Transverse colon (tissue), 4 donors: ENCODE data around the gene HDLBP. TPM values are rescaled to one million over a fixed set of nuclear protein-coding genes. Genes with fewer than 3 reads are reported as not detected.

ENCODE experiments used
- DNase-seq: peaks from one replicate; pipeline ENCODE4 v3.0.0-alpha.2; 2019
- H3K27ac ChIP-seq, 4 donors: fragments of 200-600 bp; sonication (generic); 2 replicates each; pipeline ENCODE4 v1.5.1; 2016 to 2018; ENCODE audit warnings: inconsistent platforms in 4 of 4
- H3K27me3 ChIP-seq: fragments of 200-600 bp; sonication (generic); 2 replicates; pipeline ENCODE4 v1.5.1; 2017; ENCODE audit warnings: inconsistent platforms
- H3K36me3 ChIP-seq, 4 donors: fragments of 200-600 bp; sonication (generic); 2 replicates each; pipeline ENCODE4 v1.5.1; 2017 to 2019; ENCODE audit warnings: inconsistent platforms in 4 of 4
- H3K4me1 ChIP-seq, 4 donors: fragments of 200-600 bp; sonication (generic); 2 replicates each; pipeline ENCODE4 v1.5.1; 2017 to 2020; ENCODE audit warnings: inconsistent platforms in 4 of 4
- H3K4me3 ChIP-seq, 4 donors: fragments of 200-600 bp; sonication (generic); 1 replicate in 1 of 4; 2 replicates in 3 of 4; pipeline versions ENCODE4 v1.5.1 to v1.6.1; 2017 to 2019; ENCODE audit warnings: inconsistent platforms in 4 of 4
- H3K9me3 ChIP-seq, 2 donors: fragments of 200-600 bp; sonication (generic); 2 replicates each; pipeline ENCODE4 v1.5.1; 2017 to 2019; ENCODE audit warnings: inconsistent platforms in 2 of 2
- CTCF ChIP-seq, 5 experiments: fragments of 200-600 bp in 3 of 5; fragments of 450-650 bp in 2 of 5; sonication (generic) in 3 of 5; IDR thresholded peaks; 1 replicate in 2 of 5; 2 replicates in 3 of 5; pipeline ENCODE4 v1.5.1; 2016 to 2017; ENCODE audit warnings: antibody characterized with exemption in 5 of 5, inconsistent platforms in 3 of 5, mild to moderate bottlenecking in 2 of 5, moderate library complexity in 1 of 5
- EP300 ChIP-seq: sonication (generic); formaldehyde crosslinking; IDR thresholded peaks from one replicate; pipeline ENCODE4 v1.6.1; 2017; ENCODE audit warnings: antibody characterized with exemption, low read depth
- POLR2A ChIP-seq: fragments of 450-650 bp; IDR thresholded peaks from one replicate; pipeline ENCODE4 v1.6.1; 2016; ENCODE audit warnings: antibody characterized with exemption, mild to moderate bottlenecking, moderate library complexity
- POLR2AphosphoS5 ChIP-seq, 3 donors: sonication (generic); formaldehyde crosslinking; IDR thresholded peaks; one replicate each; pipeline ENCODE4 v1.6.1; 2016; ENCODE audit warnings: antibody characterized with exemption in 3 of 3
- WGBS, 2 donors: methylation state at CpG; one replicate each; pipeline ENCODE4 v1.1.5; 2018; ENCODE audit warnings: low coverage in 1 of 2; 5-methylcytosine and 5-hydroxymethylcytosine counted together
- in situ Hi-C, 4 donors: fragments of 200-750 bp; cut with MboI; loops; one replicate each; pipeline versions ENCODE4 v1.15.0 to v1.15.1; 2017; ENCODE audit warnings: low sequenced_read_pairs in 3 of 4, low pct_ligation_motif_present in 1 of 4, low pct_unique_long_range_greater_than_20kb in 1 of 4
- intact Hi-C: fragments of 100-400 bp; cut with DNase I; formaldehyde crosslinking; loops from one replicate; pipeline ENCODE4 v1.15.1; 2023; ENCODE audit warnings: low total_unique reads
- total RNA-seq, 4 donors: library from RNA; depleted of rRNA; stranded (reverse); fragments of >200 nt; gene quantifications; one replicate each; pipeline ENCODE4 v1.1.0, GENCODE V29; 2016

Gene HDLBP
- total RNA-seq = 1,000 to 10,000 TPM in 1 of 4 donors, 100 to 1,000 TPM in 3; 168 to 1,885 (median 314) TPM

- DNase-seq = peak; percentile 100
- no peaks in the 10 kb centered on the region for H3K9me3 ChIP-seq
- peaks cover 18 to 72% (median 32%) of the 10 kb centered on the region in 4 donors for H3K4me1 ChIP-seq
- no peaks in the 10 kb centered on the region for H3K27me3 ChIP-seq
- intact Hi-C loops = loop anchor here (2.0 kb wide), 1 partner anchor 42 kb away; no protein-coding TSS in a partner anchor
- peak within 1 kb of the TSS; percentile 96 to 99 (median 98) for H3K27ac ChIP-seq
- H3K4me3 ChIP-seq = peak within 1 kb of the TSS; percentile 59 to 89 (median 87)
- in situ Hi-C loops = no loop called here
- peak in 2 of 5 experiments; percentile 11 to 17 for TF ChIP-seq CTCF (IDR thresholded peaks at IDR 0.05)
- TF ChIP-seq POLR2AphosphoS5 (IDR thresholded peaks at IDR 0.05) = peak; percentile 80 to 86 (median 82)
- no peak for TF ChIP-seq EP300
- peak; percentile 92 for TF ChIP-seq POLR2A
- WGBS, 2 donors = 2% methylated on average over 49 of the region's 73 CpGs; no CpG with 5 or more reads in 1 of the 2 donors
- H3K36me3 ChIP-seq = peaks cover 0 to 2% (median 0%) of the 10 kb centered on the region in 4 donors
Observed at GRCh38 chr2:241315093-241315878, at the start of gene HDLBP. Gene HDLBP (minus strand): TSS chr2:241315672. CDS start chr2:241266869, 48,803 bp downstream.

- in situ Hi-C loops = no loop called here
- no peak for TF ChIP-seq EP300
- intact Hi-C loops = no loop called here
- Histone ChIP-seq H3K36me3 (no peaks in the 10 kb centered on the region), H3K27me3 (no peaks in the 10 kb centered on the region), H3K4me3 (no peak overlapping the region), H3K9me3 (no peaks in the 10 kb centered on the region), H3K4me1 (peaks cover 0 to 45% (median 23%) of the 10 kb centered on the region in 4 donors), H3K27ac (no peak overlapping the region)
- no peak for DNase-seq
- WGBS, 2 donors = 60 to 75% methylated on average over 1 to 2 of the region's 2 CpGs
Observed at GRCh38 chr2:241364781-241365180, 49.3 kb upstream of the HDLBP start.

- H3K9me3 ChIP-seq = no peaks in the 10 kb centered on the region
- DNase-seq = peak; percentile 22
- H3K4me3 ChIP-seq = no peak overlapping the region
- H3K27me3 ChIP-seq = no peaks in the 10 kb centered on the region
- peaks cover 4 to 45% (median 30%) of the 10 kb centered on the region in 4 donors for H3K4me1 ChIP-seq
- TF ChIP-seq CTCF (IDR thresholded peaks at IDR 0.05) (no peak), EP300 (no peak), POLR2AphosphoS5 (IDR thresholded peaks at IDR 0.05) (no peak), POLR2A (no peak)
- H3K27ac ChIP-seq = peak overlapping the region in 3 of 4 donors; percentile 0 to 32 (median 14)
- intact Hi-C loops = no loop called here
- WGBS, 2 donors = 57 to 81% methylated on average over 6 to 7 of the region's 7 CpGs
- H3K36me3 ChIP-seq = no peaks in the 10 kb centered on the region
- in situ Hi-C loops = no loop called here
Observed at GRCh38 chr2:241363426-241363825, 48.0 kb upstream of the HDLBP start.

GRCh38 chr2:241359481-241360045 lies 44.1 kb upstream of the HDLBP start:
- Histone ChIP-seq H3K36me3 (no peaks in the 10 kb centered on the region), H3K4me1 (peaks cover 11 to 63% (median 51%) of the 10 kb centered on the region in 4 donors), H3K27ac (peak overlapping the region; percentile 96 to 97 (median 96)), H3K9me3 (no peaks in the 10 kb centered on the region), H3K27me3 (no peaks in the 10 kb centered on the region), H3K4me3 (no peak overlapping the region)
- TF ChIP-seq CTCF (IDR thresholded peaks at IDR 0.05) (no peak), POLR2AphosphoS5 (IDR thresholded peaks at IDR 0.05) (peak in 1 of 3 donors; percentile 60), EP300 (no peak), POLR2A (peak; percentile 11)
- WGBS, 2 donors = 53 to 68% methylated on average over 4 to 7 of the region's 7 CpGs
- intact Hi-C loops (no loop called here), in situ Hi-C loops (no loop called here)
- peak; percentile 46 for DNase-seq
